IMR-90 (cell line): ENCODE data around the gene ANKK1. TPM values are rescaled to one million over a fixed set of nuclear protein-coding genes. Genes with fewer than 3 reads are reported as not detected.

Source experiments
- ATAC-seq: fragments of 200-7000 bp; cut with Tn5 transposase; 2 replicates; pipeline ENCODE4 v1.9.1; 2020; ENCODE audit warnings: low read depth, mild to moderate bottlenecking, moderate library complexity
- BruUV-seq: library from RNA; stranded (reverse); fragments of 400-500 nt; replicated peaks from 2 replicates; lab custom pipeline; 2021; lab: Mats Ljungman, UMichigan
- CTCF ChIA-PET: fragments of 300-600 bp; formaldehyde crosslinking; extraction: SDS; loops from one replicate; lab custom pipeline; 2021; ENCODE audit warnings: antibody characterized with exemption; lab: Yijun Ruan, JAX
- POLR2A ChIA-PET: fragments of 300-600 bp; sonication (Branson Sonifier 250); formaldehyde crosslinking; loops from one replicate; lab custom pipeline; 2022; ENCODE audit warnings: antibody characterized with exemption; ENCODE audit not compliant: unreplicated experiment; lab: Charles Lee
- DNase-seq: peaks from one replicate; pipeline ENCODE4 v3.0.0; 2013
- H2AFZ ChIP-seq: replicated peaks from 2 replicates; pipeline ENCODE3; 2013; ENCODE audit warnings: low read length, mild to moderate bottlenecking; ENCODE audit not compliant: poor library complexity
- H2AK5ac ChIP-seq: 2 replicates; pipeline ENCODE4 v1.6.1; 2013; ENCODE audit warnings: low read depth, low read length, inconsistent platforms
- H2AK9ac ChIP-seq: replicated peaks from 2 replicates; pipeline ENCODE3; 2013; ENCODE audit warnings: mild to moderate bottlenecking, low read depth, low read length, moderate library complexity; ENCODE audit not compliant: poor library complexity
- H2BK120ac ChIP-seq: 2 replicates; pipeline ENCODE4 v1.6.1; 2013; ENCODE audit warnings: low read depth, low read length, inconsistent platforms
- H2BK15ac ChIP-seq: 3 replicates; pipeline ENCODE4 v1.6.1; 2013; ENCODE audit warnings: low read depth, low read length, inconsistent platforms
- H2BK20ac ChIP-seq: 2 replicates; pipeline ENCODE4 v1.6.1; 2013; ENCODE audit warnings: low read depth, mild to moderate bottlenecking, inconsistent platforms, low read length, moderate library complexity
- H2BK5ac ChIP-seq: 2 replicates; pipeline ENCODE4 v1.6.1; 2013; ENCODE audit warnings: mild to moderate bottlenecking, low read depth, low read length, inconsistent platforms; ENCODE audit not compliant: poor library complexity, severe bottlenecking
- H3K14ac ChIP-seq: replicated peaks from 2 replicates; pipeline ENCODE4 v1.6.1; 2013; ENCODE audit warnings: low read depth, low read length, inconsistent platforms
- H3K18ac ChIP-seq: 2 replicates; pipeline ENCODE4 v1.6.1; 2013; ENCODE audit warnings: low read depth, low read length, control low read depth
- H3K23ac ChIP-seq: 2 replicates; pipeline ENCODE4 v1.6.1; 2013; ENCODE audit warnings: low read depth, low read length, inconsistent platforms
- H3K27ac ChIP-seq: 2 replicates; pipeline ENCODE4 v1.5.1; 2013; ENCODE audit warnings: mild to moderate bottlenecking, control low read depth, low read length; ENCODE audit not compliant: insufficient read depth
- H3K27me3 ChIP-seq: 2 replicates; pipeline ENCODE4 v1.6.1; 2013; ENCODE audit warnings: low read length; ENCODE audit not compliant: control insufficient read depth, insufficient read depth
- H3K36me3 ChIP-seq: 2 replicates; pipeline ENCODE4 v1.6.1; 2013; ENCODE audit warnings: low read length, mixed read lengths; ENCODE audit not compliant: control insufficient read depth, insufficient read depth
- H3K4ac ChIP-seq: 2 replicates; pipeline ENCODE4 v1.6.1; 2013; ENCODE audit warnings: low read depth, low read length, inconsistent platforms
- H3K4me1 ChIP-seq: 2 replicates; pipeline ENCODE4 v1.6.1; 2013; ENCODE audit warnings: low read length, mixed read lengths; ENCODE audit not compliant: control insufficient read depth, insufficient read depth
- H3K4me2 ChIP-seq: 2 replicates; pipeline ENCODE4 v1.6.1; 2013; ENCODE audit warnings: low read depth, mild to moderate bottlenecking, control low read depth, low read length, moderate library complexity
- H3K4me3 ChIP-seq: 2 replicates; pipeline ENCODE4 v1.5.1; 2013; ENCODE audit warnings: low read depth, mild to moderate bottlenecking, control low read depth, low read length, moderate library complexity; ENCODE audit not compliant: insufficient read depth
- H3K56ac ChIP-seq: 2 replicates; pipeline ENCODE4 v1.6.1; 2013; ENCODE audit warnings: low read length, inconsistent platforms; ENCODE audit not compliant: insufficient read depth; ENCODE audit errors: extremely low read depth
- H3K79me1 ChIP-seq, 2 experiments: 2 replicates each; pipeline ENCODE4 v1.6.1; 2013; ENCODE audit warnings: low read length in 2 of 2, inconsistent platforms in 1 of 2, low read depth in 1 of 2
- H3K9ac ChIP-seq: 2 replicates; pipeline ENCODE4 v1.6.1; 2013; ENCODE audit warnings: low read depth, low read length, control low read depth
- H3K9me1 ChIP-seq: 2 replicates; pipeline ENCODE4 v1.6.1; 2013; ENCODE audit warnings: low read length, inconsistent platforms; ENCODE audit not compliant: insufficient read depth
- H3K9me3 ChIP-seq: 2 replicates; pipeline ENCODE4 v1.6.1; 2013; ENCODE audit warnings: low read length; ENCODE audit not compliant: control insufficient read depth, insufficient read depth
- H4K20me1 ChIP-seq: 2 replicates; pipeline ENCODE4 v1.6.1; 2013; ENCODE audit warnings: low read length, inconsistent platforms; ENCODE audit not compliant: insufficient read depth
- H4K5ac ChIP-seq: 2 replicates; pipeline ENCODE4 v1.6.1; 2013; ENCODE audit warnings: mild to moderate bottlenecking, low read depth, low read length, control low read depth
- H4K8ac ChIP-seq, 2 experiments: 2 replicates each; pipeline ENCODE4 v1.6.1; 2013; ENCODE audit warnings: low read depth in 2 of 2, low read length in 2 of 2, control low read depth in 1 of 2, inconsistent platforms in 1 of 2
- H4K91ac ChIP-seq: 2 replicates; pipeline ENCODE4 v1.6.1; 2013; ENCODE audit warnings: low read depth, low read length, inconsistent platforms; ENCODE audit not compliant: insufficient read depth
- BHLHE40 ChIP-seq: fragments of 150-350 bp; IDR thresholded peaks from 2 replicates; pipeline ENCODE4 v1.6.1; 2016; ENCODE audit warnings: mild to moderate bottlenecking, low read depth, low read length
- CHD1 ChIP-seq: IDR thresholded peaks from 2 replicates; pipeline ENCODE4 v1.6.1; 2012; ENCODE audit warnings: low read depth, low read length, improper control_type of control experiment
- CTCF ChIP-seq: conservative IDR thresholded peaks from 2 replicates; pipeline ENCODE4 v1.5.1; 2012; ENCODE audit warnings: mild to moderate bottlenecking, low read depth, low read length, improper control_type of control experiment
- ELK1 ChIP-seq: fragments of 150-350 bp; IDR thresholded peaks from 2 replicates; pipeline ENCODE4 v1.6.1; 2016; ENCODE audit warnings: low read depth, mild to moderate bottlenecking, low read length, moderate library complexity, borderline replicate concordance
- FOS ChIP-seq: fragments of 150-350 bp; IDR thresholded peaks from 2 replicates; pipeline ENCODE4 v1.6.1; 2016; ENCODE audit warnings: low read depth, low read length
- MAZ ChIP-seq: IDR thresholded peaks from 2 replicates; pipeline ENCODE4 v1.6.1; 2012; ENCODE audit warnings: low read depth, mild to moderate bottlenecking, low read length, improper control_type of control experiment, moderate library complexity, borderline replicate concordance
- MXI1 ChIP-seq: IDR thresholded peaks from 2 replicates; pipeline ENCODE4 v1.6.1; 2012; ENCODE audit warnings: low read depth, mild to moderate bottlenecking, low read length, moderate library complexity, borderline replicate concordance
- NFE2L2 ChIP-seq: fragments of 150-350 bp; IDR thresholded peaks from 2 replicates; pipeline ENCODE4 v1.6.1; 2016; ENCODE audit warnings: low read depth, mild to moderate bottlenecking, low read length
- RCOR1 ChIP-seq: IDR thresholded peaks from 2 replicates; pipeline ENCODE4 v1.6.1; 2012; ENCODE audit warnings: mild to moderate bottlenecking, low read length, improper control_type of control experiment; ENCODE audit not compliant: insufficient replicate concordance
- RFX5 ChIP-seq: IDR thresholded peaks from 2 replicates; pipeline ENCODE4 v1.8.0; 2012; ENCODE audit warnings: low read depth, mild to moderate bottlenecking, low read length, moderate library complexity
- USF2 ChIP-seq: fragments of 150-350 bp; IDR thresholded peaks from 2 replicates; pipeline ENCODE4 v1.6.1; 2017; ENCODE audit warnings: mild to moderate bottlenecking, antibody characterized with exemption, low read length, low read depth
- WGBS, 2 experiments: methylation state at CpG; one replicate each; pipeline versions ENCODE4 v1.1.5 to v1.1.7; 2013; ENCODE audit warnings: missing lambda C conversion rate in 2 of 2; ENCODE audit not compliant: insufficient read length in 1 of 2; ENCODE audit errors: extremely low coverage in 2 of 2; 5-methylcytosine and 5-hydroxymethylcytosine counted together
- dilution Hi-C: fragments of 300-500 bp; cut with HindIII; formaldehyde crosslinking; loops from one replicate; pipeline ENCODE4 v1.14.3; 2018; ENCODE audit warnings: low sequenced_read_pairs; ENCODE audit not compliant: unreplicated experiment
- in situ Hi-C: fragments of 300-500 bp; cut with MboI; formaldehyde crosslinking; loops from 3 replicates; pipeline ENCODE4 v1.14.3; 2019; ENCODE audit warnings: low sequenced_read_pairs, inconsistent platforms, mixed read lengths
- intact Hi-C: fragments of 100-400 bp; cut with micrococcal nuclease; formaldehyde crosslinking; loops from 2 replicates; pipeline ENCODE4 v1.10.0; 2022
- polyA plus RNA-seq, 3 experiments: library from polyadenylated mRNA; depleted of rRNA; stranded (reverse); fragments of >200 nt; gene quantifications; 2 replicates each; pipeline ENCODE4 v1.2.3, GENCODE V29; 2012; ENCODE audit warnings: low replicate concordance in 1 of 3
- total RNA-seq: library from RNA; depleted of rRNA; stranded (reverse); fragments of >200 nt; gene quantifications from 2 replicates; pipeline ENCODE4 v1.2.3, GENCODE V29; 2012

ANKK1 gene
- total and polyA plus RNA-seq, 2 of the 4 experiments (the other 2 are of a cell fraction): not detected

- WGBS, 2 experiments: no CpG with 5 or more reads among the region's 1 CpG
- no TSS peak for BruUV-seq
- Histone ChIP-seq H3K4ac (no peak overlapping the region), H3K9me3 (no peaks in the 10 kb centered on the region), H2BK120ac (no peak overlapping the region), H4K8ac (no peak overlapping the region), H2AFZ (no peak overlapping the region), H3K9ac (no peak overlapping the region), H4K20me1 (no peaks in the 10 kb centered on the region), H3K4me3 (no peak overlapping the region), H2AK5ac (no peak overlapping the region), H3K4me2 (no peak overlapping the region), H2BK5ac (no peak overlapping the region), H3K27me3 (peaks cover 13% of the 10 kb centered on the region), H3K9me1 (no peaks in the 10 kb centered on the region), H3K14ac (no peak overlapping the region), H3K4me1 (no peaks in the 10 kb centered on the region), H3K36me3 (no peaks in the 10 kb centered on the region), H3K27ac (no peak overlapping the region), H3K79me1 (no peaks in the 10 kb centered on the region), H4K91ac (no peak overlapping the region), H3K18ac (no peak overlapping the region), H2BK20ac (no peak overlapping the region), H3K23ac (no peak overlapping the region), H2AK9ac (no peak overlapping the region), H2BK15ac (no peak overlapping the region), H3K56ac (no peak overlapping the region), H4K5ac (no peak overlapping the region)
- ChIA-PET POLR2A (no interaction called here), CTCF (no interaction called here)
- TF ChIP-seq BHLHE40: no peak
- TF ChIP-seq ELK1: no peak
- TF ChIP-seq CHD1: no peak
- TF ChIP-seq MXI1: no peak
- TF ChIP-seq CTCF: no peak
- TF ChIP-seq MAZ: no peak
- TF ChIP-seq FOS: no peak
- no peak for TF ChIP-seq RFX5
- TF ChIP-seq USF2: no peak
- no peak for TF ChIP-seq NFE2L2
- TF ChIP-seq RCOR1: no peak
- ATAC-seq: no peak
- dilution Hi-C loops: no loop called here
- no peak for DNase-seq
- intact Hi-C loops: no loop called here
- in situ Hi-C loops: no loop called here
These were observed 9.1 kb downstream of the ANKK1 start for GRCh38 chr11:113396690-113397089.
